Measurements from ENCODE around the gene P2RY6.

Gene P2RY6

DNA sequence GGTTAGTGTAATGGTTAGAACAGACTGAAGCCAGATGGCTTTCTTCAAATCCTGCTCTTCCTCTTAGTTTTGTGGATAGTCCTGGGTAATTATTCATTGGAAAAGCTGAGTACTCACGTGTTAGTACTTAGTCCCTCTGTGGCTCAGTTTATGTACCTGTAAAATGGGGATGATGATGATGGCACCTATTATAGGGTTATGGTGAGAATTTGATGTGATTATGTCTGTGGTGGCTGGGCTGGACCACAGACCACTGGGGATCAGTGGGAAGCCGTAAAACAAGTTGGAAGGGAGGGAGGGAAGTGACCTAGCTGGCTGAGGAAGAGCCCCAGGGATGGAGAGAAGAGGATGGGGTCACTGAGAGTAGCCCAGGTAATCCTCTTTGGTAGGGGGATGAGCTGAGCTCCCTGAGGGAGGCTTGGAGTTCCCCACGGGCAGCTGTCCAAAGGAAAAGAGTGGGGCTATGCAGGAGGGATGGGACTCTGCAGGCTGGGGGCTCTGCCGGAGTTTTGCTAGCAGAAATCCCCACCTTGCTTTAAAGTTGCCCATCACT is 55.8 kb downstream of the P2RY6 start:
- Histone ChIP-seq H3K9ac (no peak overlapping the region), H3K36me3 (ENCODE audit: insufficient read depth) (no peaks in the 10 kb centered on the region), H3K4me1 (ENCODE audit: low read depth, poor library complexity, severe bottlenecking) (no peaks in the 10 kb centered on the region), H3K27me3 (ENCODE audit: insufficient read depth, low read depth) (no peaks in the 10 kb centered on the region), H3K79me2 (ENCODE audit: insufficient read depth, low read depth) (no peaks in the 10 kb centered on the region), H3K27ac (no peak overlapping the region), H4K20me1 (ENCODE audit: insufficient read depth) (no peaks in the 10 kb centered on the region), H3K4me3 (IDR thresholded peaks at IDR 0.05; ENCODE audit: insufficient read depth, low read depth, low read length) (no peak overlapping the region), H2AFZ (ENCODE audit: low read depth) (no peak overlapping the region), H3K4me2 (no peak overlapping the region)
- TF ChIP-seq, protein P1, sequence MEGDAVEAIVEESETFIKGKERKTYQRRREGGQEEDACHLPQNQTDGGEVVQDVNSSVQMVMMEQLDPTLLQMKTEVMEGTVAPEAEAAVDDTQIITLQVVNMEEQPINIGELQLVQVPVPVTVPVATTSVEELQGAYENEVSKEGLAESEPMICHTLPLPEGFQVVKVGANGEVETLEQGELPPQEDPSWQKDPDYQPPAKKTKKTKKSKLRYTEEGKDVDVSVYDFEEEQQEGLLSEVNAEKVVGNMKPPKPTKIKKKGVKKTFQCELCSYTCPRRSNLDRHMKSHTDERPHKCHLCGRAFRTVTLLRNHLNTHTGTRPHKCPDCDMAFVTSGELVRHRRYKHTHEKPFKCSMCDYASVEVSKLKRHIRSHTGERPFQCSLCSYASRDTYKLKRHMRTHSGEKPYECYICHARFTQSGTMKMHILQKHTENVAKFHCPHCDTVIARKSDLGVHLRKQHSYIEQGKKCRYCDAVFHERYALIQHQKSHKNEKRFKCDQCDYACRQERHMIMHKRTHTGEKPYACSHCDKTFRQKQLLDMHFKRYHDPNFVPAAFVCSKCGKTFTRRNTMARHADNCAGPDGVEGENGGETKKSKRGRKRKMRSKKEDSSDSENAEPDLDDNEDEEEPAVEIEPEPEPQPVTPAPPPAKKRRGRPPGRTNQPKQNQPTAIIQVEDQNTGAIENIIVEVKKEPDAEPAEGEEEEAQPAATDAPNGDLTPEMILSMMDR (conservative IDR thresholded peaks at IDR 0.05; ENCODE audit: low read depth, low read length): no peak

DNA sequence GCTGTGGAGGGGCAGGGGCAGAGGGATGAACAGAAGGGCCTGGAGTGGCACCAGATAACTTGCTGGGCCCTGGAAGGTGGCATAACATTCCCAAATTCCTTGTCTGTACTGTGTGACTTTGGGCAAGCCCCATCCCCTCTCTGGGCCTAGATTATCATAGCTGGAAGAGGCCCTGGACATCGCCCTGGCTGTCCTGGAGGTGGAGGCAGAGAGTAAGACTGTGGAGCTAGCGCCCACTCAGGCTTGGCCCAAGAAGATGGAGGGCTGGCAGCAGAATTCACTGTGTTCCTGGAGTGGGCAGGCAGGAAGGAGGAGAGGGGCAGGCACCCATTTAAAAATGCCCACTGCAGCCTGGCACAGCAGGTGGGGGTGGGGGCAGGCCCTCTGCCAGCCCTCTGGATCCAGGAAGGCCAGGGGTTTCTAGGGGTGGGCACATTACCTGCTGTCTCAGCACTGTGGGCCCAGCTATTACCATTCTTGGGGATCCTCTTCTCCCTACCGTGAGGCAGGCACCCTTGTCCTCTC is 58.5 kb downstream of the P2RY6 start:
- H3K79me2 ChIP-seq (ENCODE audit: insufficient read depth, low read depth): no peaks in the 10 kb centered on the region
- no peak overlapping the region for H3K9ac ChIP-seq
- peaks cover 3% of the 10 kb centered on the region for H3K4me1 ChIP-seq (ENCODE audit: low read depth, poor library complexity, severe bottlenecking)
- TF ChIP-seq, protein P1 (conservative IDR thresholded peaks at IDR 0.05; ENCODE audit: low read depth, low read length): no peak; the same call in 1 of the 2 replicates
- no peak overlapping the region for H3K4me2 ChIP-seq
- no peaks in the 10 kb centered on the region for H4K20me1 ChIP-seq (ENCODE audit: insufficient read depth)
- H3K36me3 ChIP-seq (ENCODE audit: insufficient read depth): no peaks in the 10 kb centered on the region
- H3K27me3 ChIP-seq (ENCODE audit: insufficient read depth, low read depth): no peaks in the 10 kb centered on the region
- no peak overlapping the region for H3K4me3 ChIP-seq (IDR thresholded peaks at IDR 0.05; ENCODE audit: insufficient read depth, low read depth, low read length)
- H2AFZ ChIP-seq (ENCODE audit: low read depth): no peak overlapping the region
- no peak overlapping the region for H3K27ac ChIP-seq

DNA sequence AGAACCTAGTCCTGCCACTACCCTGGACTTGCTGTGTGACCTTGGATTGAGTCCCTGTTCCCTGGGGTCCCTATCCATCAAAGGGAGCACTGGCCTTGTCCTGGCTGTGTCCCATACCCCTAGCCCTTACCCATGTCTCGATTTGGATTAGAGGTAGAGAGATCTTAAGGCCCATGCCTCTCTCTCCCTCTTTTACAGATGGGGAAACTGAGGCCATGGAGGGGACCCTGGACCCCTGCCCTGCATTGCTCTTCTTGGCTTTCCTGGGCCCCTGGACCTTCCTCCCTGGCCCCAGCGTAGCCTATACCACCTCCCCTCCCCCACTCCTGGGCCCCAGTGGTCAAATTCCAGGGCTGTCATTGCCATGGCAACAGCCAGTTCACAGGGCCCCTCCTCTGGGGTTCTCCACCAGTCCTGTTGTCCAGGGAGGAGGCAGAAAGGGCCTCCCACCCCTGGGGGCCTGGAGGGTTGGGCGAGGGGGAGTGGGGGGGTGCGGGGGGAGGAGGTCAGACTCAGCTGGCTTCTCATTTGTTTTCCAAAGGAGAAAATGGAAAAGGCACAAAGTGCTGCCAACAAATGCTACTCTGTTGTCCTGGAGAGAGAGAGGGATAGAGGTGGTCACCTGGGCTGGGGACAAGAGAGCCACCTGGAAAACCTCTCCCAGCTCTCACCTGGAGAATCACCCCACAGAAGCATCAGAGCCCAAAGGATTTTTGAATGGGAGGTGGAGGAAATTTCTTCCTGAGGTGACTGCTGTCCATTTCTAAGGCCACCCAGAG is 59.2 kb downstream of the P2RY6 start:
- Histone ChIP-seq H3K79me2 (ENCODE audit: insufficient read depth, low read depth) (no peaks in the 10 kb centered on the region), H2AFZ (ENCODE audit: low read depth) (no peak overlapping the region), H3K4me2 (no peak overlapping the region), H4K20me1 (ENCODE audit: insufficient read depth) (no peaks in the 10 kb centered on the region), H3K4me3 (IDR thresholded peaks at IDR 0.05; ENCODE audit: insufficient read depth, low read depth, low read length) (no peak overlapping the region), H3K36me3 (ENCODE audit: insufficient read depth) (no peaks in the 10 kb centered on the region), H3K27ac (no peak overlapping the region), H3K4me1 (ENCODE audit: low read depth, poor library complexity, severe bottlenecking) (peaks cover 3% of the 10 kb centered on the region), H3K27me3 (ENCODE audit: insufficient read depth, low read depth) (no peaks in the 10 kb centered on the region), H3K9ac (no peak overlapping the region)
- TF ChIP-seq, protein P1 (conservative IDR thresholded peaks at IDR 0.05; ENCODE audit: low read depth, low read length): no peak

DNA sequence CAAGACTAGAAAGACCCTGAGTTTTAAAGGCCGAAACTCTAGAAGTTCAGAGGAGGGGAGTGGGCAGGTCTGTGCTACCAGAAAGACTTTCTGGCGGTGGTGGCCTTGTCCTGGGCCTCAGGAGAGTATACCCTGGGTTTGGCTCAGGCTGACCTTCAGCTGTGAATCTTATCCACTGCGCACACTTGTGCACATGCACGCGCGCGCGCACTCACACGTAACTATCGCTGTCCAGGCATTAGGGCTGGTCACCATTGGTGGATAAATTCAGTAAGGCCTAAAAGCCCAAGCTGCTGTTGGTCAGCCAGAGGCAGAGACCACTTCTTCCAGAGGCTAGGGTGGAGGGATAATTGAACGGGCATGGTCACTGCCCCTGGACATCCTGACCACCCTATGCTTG is 61.0 kb downstream of the P2RY6 start:
- no peaks in the 10 kb centered on the region for H4K20me1 ChIP-seq (ENCODE audit: insufficient read depth)
- H3K4me2 ChIP-seq: no peak overlapping the region
- H3K36me3 ChIP-seq (ENCODE audit: insufficient read depth): no peaks in the 10 kb centered on the region
- no peak overlapping the region for H3K4me3 ChIP-seq (IDR thresholded peaks at IDR 0.05; ENCODE audit: insufficient read depth, low read depth, low read length)
- peaks cover 3% of the 10 kb centered on the region for H3K4me1 ChIP-seq (ENCODE audit: low read depth, poor library complexity, severe bottlenecking)
- H3K27ac ChIP-seq: no peak overlapping the region
- no peak overlapping the region for H2AFZ ChIP-seq (ENCODE audit: low read depth)
- H3K27me3 ChIP-seq (ENCODE audit: insufficient read depth, low read depth): no peaks in the 10 kb centered on the region
- TF ChIP-seq, protein P1 (conservative IDR thresholded peaks at IDR 0.05; ENCODE audit: low read depth, low read length): no peak
- no peaks in the 10 kb centered on the region for H3K79me2 ChIP-seq (ENCODE audit: insufficient read depth, low read depth)
- H3K9ac ChIP-seq: no peak overlapping the region
